Trophoblast cell (in vitro differentiated cells and primary cell): ENCODE results near the gene KRTAP4-9.
"Not testable (repeated sequence)": the region's sequence is repeated elsewhere in the genome, so short reads cannot be mapped to it uniquely, and the experiment has no call there.

Experiments
- DNase-seq, 2 donors: peaks; one replicate each; pipeline ENCODE4 v3.0.0-alpha.2; 2016
- H2AFZ ChIP-seq: 2 replicates; pipeline ENCODE4 v1.6.1; 2013; ENCODE audit warnings: low read length, moderate library complexity, mild to moderate bottlenecking; ENCODE audit not compliant: insufficient read depth, poor library complexity
- H2AK5ac ChIP-seq: 2 replicates; pipeline ENCODE4 v1.6.1; 2013; ENCODE audit warnings: mild to moderate bottlenecking, low read length
- H2BK120ac ChIP-seq: 2 replicates; pipeline ENCODE4 v1.6.1; 2013; ENCODE audit warnings: low read length, mild to moderate bottlenecking, moderate library complexity; ENCODE audit not compliant: insufficient read depth, poor library complexity
- H2BK12ac ChIP-seq: 2 replicates; pipeline ENCODE4 v1.6.1; 2013; ENCODE audit warnings: mild to moderate bottlenecking, low read length, moderate library complexity
- H2BK5ac ChIP-seq: 2 replicates; pipeline ENCODE4 v1.6.1; 2013; ENCODE audit warnings: low read length, low read depth, moderate library complexity, mild to moderate bottlenecking; ENCODE audit not compliant: poor library complexity
- H3K14ac ChIP-seq: 2 replicates; pipeline ENCODE4 v1.6.1; 2013; ENCODE audit warnings: mild to moderate bottlenecking, low read length
- H3K18ac ChIP-seq: 2 replicates; pipeline ENCODE4 v1.6.1; 2013; ENCODE audit warnings: mild to moderate bottlenecking, low read length
- H3K23ac ChIP-seq: 2 replicates; pipeline ENCODE4 v1.6.1; 2013; ENCODE audit warnings: low read length
- H3K27ac ChIP-seq: 2 replicates; pipeline ENCODE4 v1.5.1; 2013; ENCODE audit warnings: low read depth, mild to moderate bottlenecking, inconsistent platforms, low read length, moderate library complexity
- H3K27me3 ChIP-seq: 2 replicates; pipeline ENCODE4 v1.6.1; 2013; ENCODE audit warnings: inconsistent platforms, mild to moderate bottlenecking, low read length, moderate library complexity; ENCODE audit not compliant: insufficient read depth
- H3K36me3 ChIP-seq, 2 experiments: 1 replicate in 1 of 2; 2 replicates in 1 of 2; pipeline ENCODE4 v1.6.1; 2013; ENCODE audit warnings: low read length in 2 of 2, mild to moderate bottlenecking in 2 of 2, moderate library complexity in 1 of 2; ENCODE audit not compliant: insufficient read depth in 2 of 2, control insufficient read depth in 1 of 2
- H3K4ac ChIP-seq: 2 replicates; pipeline ENCODE4 v1.6.1; 2013; ENCODE audit warnings: low read depth, mild to moderate bottlenecking, low read length, moderate library complexity
- H3K4me1 ChIP-seq, 2 experiments: 1 replicate in 1 of 2; 2 replicates in 1 of 2; pipeline ENCODE4 v1.6.1; 2013; ENCODE audit warnings: low read length in 2 of 2, mild to moderate bottlenecking in 2 of 2, moderate library complexity in 1 of 2; ENCODE audit not compliant: insufficient read depth in 2 of 2, control insufficient read depth in 1 of 2
- H3K4me2 ChIP-seq: 2 replicates; pipeline ENCODE4 v1.6.1; 2013; ENCODE audit warnings: inconsistent platforms, mild to moderate bottlenecking, low read length, moderate library complexity
- H3K4me3 ChIP-seq: 2 replicates; pipeline ENCODE4 v1.5.1; 2013; ENCODE audit warnings: mild to moderate bottlenecking, low read depth, low read length, inconsistent platforms
- H3K79me1 ChIP-seq: one replicate; pipeline ENCODE4 v1.6.1; 2013; ENCODE audit warnings: low read length
- H3K79me2 ChIP-seq: 2 replicates; pipeline ENCODE4 v1.6.1; 2013; ENCODE audit warnings: low read length, mild to moderate bottlenecking; ENCODE audit not compliant: control insufficient read depth, insufficient read depth, poor library complexity
- H3K9ac ChIP-seq: 2 replicates; pipeline ENCODE4 v1.6.1; 2013; ENCODE audit warnings: mild to moderate bottlenecking, low read length
- H3K9me3 ChIP-seq: 2 replicates; pipeline ENCODE4 v1.6.1; 2013; ENCODE audit warnings: low read depth, mild to moderate bottlenecking, control low read depth, inconsistent platforms, low read length; ENCODE audit not compliant: insufficient read depth
- H4K12ac ChIP-seq: 2 replicates; pipeline ENCODE4 v1.6.1; 2013; ENCODE audit warnings: low read depth, mild to moderate bottlenecking, low read length, moderate library complexity
- H4K8ac ChIP-seq: 2 replicates; pipeline ENCODE4 v1.6.1; 2013; ENCODE audit warnings: low read depth, mild to moderate bottlenecking, low read length, moderate library complexity
- H4K91ac ChIP-seq: one replicate; pipeline ENCODE4 v1.6.1; 2013; ENCODE audit warnings: low read depth, mild to moderate bottlenecking, low read length, moderate library complexity
- WGBS: extraction: QIAGEN DNeasy Blood & Tissue Kit; methylation state at CpG from one replicate; pipeline ENCODE4 v1.1.7; 2013; ENCODE audit warnings: missing lambda C conversion rate; ENCODE audit not compliant: insufficient read length, insufficient coverage; ENCODE audit errors: extremely low coverage; 5-methylcytosine and 5-hydroxymethylcytosine counted together

The KRTAP4-9 gene

GRCh38 chr17:41098042-41098441 is 7.1 kb upstream of the KRTAP4-9 start, which contains the start of gene KRTAP4-8:
Gene KRTAP4-8, minus strand, starts transcription at chr17:41098142. Its CDS starts 58 bp downstream, at chr17:41098084.
- WGBS = no CpG with 5 or more reads among the region's 4 CpGs
- Histone ChIP-seq H3K27me3 (no peaks in the 10 kb centered on the region), H2BK5ac (no peak within 1 kb of the TSS), H3K23ac (no peak within 1 kb of the TSS), H3K36me3 (no peaks in the 10 kb centered on the region), H4K91ac (no peak within 1 kb of the TSS), H2BK12ac (no peak within 1 kb of the TSS), H3K4me1 (no peaks in the 10 kb centered on the region), H3K9me3 (peaks cover 5% of the 10 kb centered on the region), H3K79me2 (no peaks in the 10 kb centered on the region), H3K79me1 (no peaks in the 10 kb centered on the region), H3K27ac (no peak within 1 kb of the TSS), H3K18ac (no peak within 1 kb of the TSS), H3K4ac (no peak within 1 kb of the TSS), H2AK5ac (no peak within 1 kb of the TSS), H4K8ac (no peak within 1 kb of the TSS), H2AFZ (no peak within 1 kb of the TSS), H3K14ac (no peak within 1 kb of the TSS), H3K4me2 (no peak within 1 kb of the TSS), H4K12ac (no peak within 1 kb of the TSS), H2BK120ac (no peak within 1 kb of the TSS), H3K4me3 (no peak within 1 kb of the TSS), H3K9ac (no peak within 1 kb of the TSS)
- no peak for DNase-seq

DNA sequence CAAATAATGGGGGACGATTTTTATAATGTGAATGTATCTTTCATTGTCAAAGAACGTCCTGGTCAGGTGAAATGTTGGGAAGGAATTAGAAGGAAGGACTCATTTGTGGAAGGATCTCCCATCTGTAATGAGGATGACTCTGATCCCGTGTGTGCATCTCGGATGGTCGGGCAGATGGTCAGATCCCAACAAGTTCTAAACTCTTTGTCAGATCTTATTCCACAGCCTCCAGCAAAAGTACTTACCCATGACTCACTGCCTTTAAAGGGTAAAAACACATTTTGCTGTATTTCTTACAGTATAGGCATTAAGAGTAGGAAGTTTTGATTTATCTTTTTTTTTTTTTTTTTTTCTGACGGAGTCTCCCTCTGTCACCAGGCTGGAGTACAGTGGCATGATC is 6.7 kb upstream of the KRTAP4-9 start:
- H2AK5ac ChIP-seq = no peak overlapping the region
- no peaks in the 10 kb centered on the region for H3K79me2 ChIP-seq
- peaks cover 5% of the 10 kb centered on the region for H3K9me3 ChIP-seq
- H3K36me3 ChIP-seq = no peaks in the 10 kb centered on the region
- no peak overlapping the region for H3K14ac ChIP-seq
- no peak overlapping the region for H3K18ac ChIP-seq
- no peak overlapping the region for H3K23ac ChIP-seq
- H3K27me3 ChIP-seq = no peaks in the 10 kb centered on the region
- no peak overlapping the region for H3K4ac ChIP-seq
- H2BK5ac ChIP-seq = no peak overlapping the region
- no peak overlapping the region for H2BK12ac ChIP-seq
- H3K27ac ChIP-seq = no peak overlapping the region
- no peak overlapping the region for H4K8ac ChIP-seq
- no peak overlapping the region for H4K91ac ChIP-seq
- WGBS = no CpG with 5 or more reads among the region's 6 CpGs
- DNase-seq = peak; percentile 21 to 60
- H3K4me2 ChIP-seq = no peak overlapping the region
- H2BK120ac ChIP-seq = no peak overlapping the region
- H2AFZ ChIP-seq = no peak overlapping the region
- H3K4me3 ChIP-seq = no peak overlapping the region
- no peaks in the 10 kb centered on the region for H3K79me1 ChIP-seq
- no peaks in the 10 kb centered on the region for H3K4me1 ChIP-seq
- no peak overlapping the region for H3K9ac ChIP-seq
- H4K12ac ChIP-seq = no peak overlapping the region

- not testable (repeated sequence) for H2BK12ac ChIP-seq, H3K9ac ChIP-seq, H3K14ac ChIP-seq, H4K12ac ChIP-seq, H2BK5ac ChIP-seq, H3K18ac ChIP-seq, H3K23ac ChIP-seq, H3K4me1 ChIP-seq, H3K27ac ChIP-seq, H2AK5ac ChIP-seq, H3K79me1 ChIP-seq, H4K91ac ChIP-seq, H2BK120ac ChIP-seq, H3K27me3 ChIP-seq, H4K8ac ChIP-seq, H3K79me2 ChIP-seq, H3K4me3 ChIP-seq, H2AFZ ChIP-seq, H3K36me3 ChIP-seq, H3K4ac ChIP-seq, H3K4me2 ChIP-seq, H3K9me3 ChIP-seq
- no CpG with 5 or more reads among the region's 7 CpGs for WGBS
- DNase-seq = peak; percentile 93 to 99
Measured at GRCh38 chr17:41099682-41100480, 5.3 kb upstream of the KRTAP4-9 start.

GRCh38 chr17:41101586-41102259 is 3.5 kb upstream of the KRTAP4-9 start, which contains the start of gene KRTAP4-16:
Gene KRTAP4-16, minus strand, starts transcription at chr17:41102209. Its CDS starts 0 bp downstream, at chr17:41102209.
- no peak within 1 kb of the TSS for H3K9ac ChIP-seq
- H3K4ac ChIP-seq = no peak within 1 kb of the TSS
- H2BK120ac ChIP-seq = no peak within 1 kb of the TSS
- no peak within 1 kb of the TSS for H3K4me2 ChIP-seq
- H4K8ac ChIP-seq = no peak within 1 kb of the TSS
- no peak within 1 kb of the TSS for H4K12ac ChIP-seq
- H2BK5ac ChIP-seq = no peak within 1 kb of the TSS
- H3K23ac ChIP-seq = no peak within 1 kb of the TSS
- no peaks in the 10 kb centered on the region for H3K79me2 ChIP-seq
- no peak within 1 kb of the TSS for H2AK5ac ChIP-seq
- H2BK12ac ChIP-seq = no peak within 1 kb of the TSS
- no peak within 1 kb of the TSS for H3K14ac ChIP-seq
- H2AFZ ChIP-seq = no peak within 1 kb of the TSS
- no peak within 1 kb of the TSS for H3K18ac ChIP-seq
- no peak within 1 kb of the TSS for H4K91ac ChIP-seq
- H3K4me3 ChIP-seq = no peak within 1 kb of the TSS
- no peaks in the 10 kb centered on the region for H3K79me1 ChIP-seq
- H3K27ac ChIP-seq = no peak within 1 kb of the TSS
- no peaks in the 10 kb centered on the region for H3K36me3 ChIP-seq
- DNase-seq = no peak
- peaks cover 4% of the 10 kb centered on the region for H3K9me3 ChIP-seq
- H3K27me3 ChIP-seq = no peaks in the 10 kb centered on the region
- WGBS = no CpG with 5 or more reads among the region's 10 CpGs
- H3K4me1 ChIP-seq = no peaks in the 10 kb centered on the region
